NB4 (cell line): ENCODE results near the gene MEAF6.

Source experiments
- DNase-seq: peaks from one replicate; pipeline ENCODE4 v3.0.0; 2010; ENCODE audit warnings: low read depth
- H3K4me3 ChIP-seq: one replicate; pipeline ENCODE4 v1.5.1; 2011; ENCODE audit warnings: mild to moderate bottlenecking, low read depth, low read length, moderate library complexity
- MAX ChIP-seq: IDR thresholded peaks from 2 replicates; pipeline ENCODE4 v1.6.1; 2011; ENCODE audit warnings: low read depth, low read length
- MYC ChIP-seq: IDR thresholded peaks from 2 replicates; pipeline ENCODE4 v1.6.1; 2011; ENCODE audit warnings: low read depth, low read length
- POLR2A ChIP-seq: IDR thresholded peaks from 2 replicates; pipeline ENCODE4 v1.6.1; 2011; ENCODE audit warnings: mild to moderate bottlenecking; ENCODE audit not compliant: insufficient read length; ENCODE audit errors: extremely low read depth
- TF ChIP-seq, protein P1 (sequence below): IDR thresholded peaks from one replicate; pipeline ENCODE4 v1.5.1; 2012; ENCODE audit warnings: low read depth, low read length

The MEAF6 gene

DNA sequence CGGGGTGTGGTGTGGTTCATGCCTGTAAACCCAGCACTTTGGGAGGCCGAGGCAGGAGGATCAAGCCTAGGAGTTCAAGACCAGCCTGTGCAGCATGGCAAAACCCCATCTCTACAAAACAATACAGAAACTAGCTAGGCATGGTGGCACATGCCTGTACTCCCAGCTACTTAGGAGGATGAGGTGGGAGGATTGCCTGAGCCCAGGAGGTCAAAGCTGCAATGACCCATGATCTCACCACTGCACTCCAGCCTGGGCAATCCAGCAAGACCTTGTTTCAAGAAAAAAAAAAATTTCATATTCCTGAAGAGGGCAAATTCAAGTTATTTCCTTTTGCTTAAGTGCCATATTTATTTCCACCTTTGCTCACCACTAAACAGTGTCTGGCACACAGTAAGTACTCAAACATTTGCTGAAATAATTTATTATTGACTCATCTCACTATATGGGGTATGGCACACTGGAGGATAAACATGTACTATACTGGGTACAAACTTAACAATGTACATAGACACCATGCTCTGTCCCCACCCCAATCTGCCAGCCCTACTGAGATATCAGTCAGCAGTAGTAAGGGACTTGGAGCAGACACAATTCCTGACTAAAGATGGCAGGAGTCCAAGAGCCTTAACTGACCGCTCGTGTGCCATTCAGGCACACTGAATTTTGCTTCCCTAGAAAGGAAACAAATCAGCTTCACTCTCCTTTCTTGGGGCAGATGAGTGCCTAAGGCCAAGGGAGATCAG is 15.5 kb downstream of the MEAF6 start:
- H3K4me3 ChIP-seq = no peak overlapping the region
- DNase-seq = no peak
- TF ChIP-seq MYC = no peak
- TF ChIP-seq, protein P1, sequence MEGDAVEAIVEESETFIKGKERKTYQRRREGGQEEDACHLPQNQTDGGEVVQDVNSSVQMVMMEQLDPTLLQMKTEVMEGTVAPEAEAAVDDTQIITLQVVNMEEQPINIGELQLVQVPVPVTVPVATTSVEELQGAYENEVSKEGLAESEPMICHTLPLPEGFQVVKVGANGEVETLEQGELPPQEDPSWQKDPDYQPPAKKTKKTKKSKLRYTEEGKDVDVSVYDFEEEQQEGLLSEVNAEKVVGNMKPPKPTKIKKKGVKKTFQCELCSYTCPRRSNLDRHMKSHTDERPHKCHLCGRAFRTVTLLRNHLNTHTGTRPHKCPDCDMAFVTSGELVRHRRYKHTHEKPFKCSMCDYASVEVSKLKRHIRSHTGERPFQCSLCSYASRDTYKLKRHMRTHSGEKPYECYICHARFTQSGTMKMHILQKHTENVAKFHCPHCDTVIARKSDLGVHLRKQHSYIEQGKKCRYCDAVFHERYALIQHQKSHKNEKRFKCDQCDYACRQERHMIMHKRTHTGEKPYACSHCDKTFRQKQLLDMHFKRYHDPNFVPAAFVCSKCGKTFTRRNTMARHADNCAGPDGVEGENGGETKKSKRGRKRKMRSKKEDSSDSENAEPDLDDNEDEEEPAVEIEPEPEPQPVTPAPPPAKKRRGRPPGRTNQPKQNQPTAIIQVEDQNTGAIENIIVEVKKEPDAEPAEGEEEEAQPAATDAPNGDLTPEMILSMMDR = no peak
- TF ChIP-seq MAX = no peak
- TF ChIP-seq POLR2A = no peak

GRCh38 chr1:37497832-37498231 is 16.7 kb downstream of the MEAF6 start:
- no peak overlapping the region for H3K4me3 ChIP-seq
- DNase-seq = no peak
- TF ChIP-seq, protein P1 = no peak
- TF ChIP-seq POLR2A (no peak), MYC (no peak), MAX (no peak)

- TF ChIP-seq MYC (no peak), POLR2A (no peak), MAX (no peak)
- TF ChIP-seq, protein P1 = no peak
- no peak for DNase-seq
- no peak overlapping the region for H3K4me3 ChIP-seq
These were observed 18.7 kb downstream of the MEAF6 start for GRCh38 chr1:37495875-37496274.

DNA sequence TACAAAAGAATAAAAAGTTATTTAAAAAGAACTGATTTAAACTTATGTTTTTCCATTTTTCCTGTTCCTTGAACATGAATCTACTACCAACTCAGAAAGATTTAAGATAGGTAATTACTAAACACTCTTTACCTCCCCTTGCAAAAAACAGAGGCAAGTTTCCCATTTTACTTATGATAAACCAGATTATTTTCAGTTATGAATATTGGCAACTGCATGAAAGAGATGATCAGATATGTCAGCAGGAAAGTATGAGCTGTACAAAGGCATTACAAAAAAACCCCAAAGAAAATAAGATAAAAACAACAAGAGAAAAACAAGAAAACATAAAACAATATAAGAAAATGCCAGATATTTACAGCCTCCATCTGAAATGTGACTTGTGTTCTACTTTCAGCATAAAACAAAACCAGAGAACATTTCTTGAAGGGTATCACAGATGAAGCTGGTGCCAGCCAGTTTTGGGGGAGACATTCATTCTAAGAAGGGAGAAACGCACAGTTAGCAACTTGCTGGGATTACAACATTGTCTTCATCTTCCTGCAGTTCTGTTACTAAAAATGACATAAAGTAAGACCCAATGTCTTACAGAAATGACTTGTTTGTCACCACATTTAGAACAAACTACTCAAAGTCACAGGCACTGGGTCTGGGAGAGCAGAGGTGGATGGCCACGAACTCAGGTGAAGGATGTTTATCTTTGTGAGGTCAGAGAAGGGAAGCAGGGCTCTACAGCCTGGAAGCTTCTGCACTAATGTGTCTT is 21.0 kb downstream of the MEAF6 start:
- H3K4me3 ChIP-seq = no peak overlapping the region
- DNase-seq = no peak
- TF ChIP-seq MYC = no peak
- TF ChIP-seq, protein P1 = no peak
- no peak for TF ChIP-seq POLR2A
- TF ChIP-seq MAX = no peak

GRCh38 chr1:37487619-37487984 is 27.0 kb downstream of the MEAF6 start:
- DNase-seq = no peak
- no peak overlapping the region for H3K4me3 ChIP-seq
- TF ChIP-seq, protein P1 = no peak
- no peak for TF ChIP-seq MYC
- no peak for TF ChIP-seq MAX
- no peak for TF ChIP-seq POLR2A
